HG03095 (cell line): ENCODE results near the gene XIST.
"Not testable (repeated sequence)": the region's sequence is repeated elsewhere in the genome, so short reads cannot be mapped to it uniquely, and the experiment has no call there.

ENCODE experiments used
- ATAC-seq: cut with Tn5 transposase; IDR thresholded peaks from one replicate; pipeline ENCODE4 v1.9.1; 2021; ENCODE audit warnings: moderate library complexity; ENCODE audit not compliant: unreplicated experiment

XIST gene

DNA sequence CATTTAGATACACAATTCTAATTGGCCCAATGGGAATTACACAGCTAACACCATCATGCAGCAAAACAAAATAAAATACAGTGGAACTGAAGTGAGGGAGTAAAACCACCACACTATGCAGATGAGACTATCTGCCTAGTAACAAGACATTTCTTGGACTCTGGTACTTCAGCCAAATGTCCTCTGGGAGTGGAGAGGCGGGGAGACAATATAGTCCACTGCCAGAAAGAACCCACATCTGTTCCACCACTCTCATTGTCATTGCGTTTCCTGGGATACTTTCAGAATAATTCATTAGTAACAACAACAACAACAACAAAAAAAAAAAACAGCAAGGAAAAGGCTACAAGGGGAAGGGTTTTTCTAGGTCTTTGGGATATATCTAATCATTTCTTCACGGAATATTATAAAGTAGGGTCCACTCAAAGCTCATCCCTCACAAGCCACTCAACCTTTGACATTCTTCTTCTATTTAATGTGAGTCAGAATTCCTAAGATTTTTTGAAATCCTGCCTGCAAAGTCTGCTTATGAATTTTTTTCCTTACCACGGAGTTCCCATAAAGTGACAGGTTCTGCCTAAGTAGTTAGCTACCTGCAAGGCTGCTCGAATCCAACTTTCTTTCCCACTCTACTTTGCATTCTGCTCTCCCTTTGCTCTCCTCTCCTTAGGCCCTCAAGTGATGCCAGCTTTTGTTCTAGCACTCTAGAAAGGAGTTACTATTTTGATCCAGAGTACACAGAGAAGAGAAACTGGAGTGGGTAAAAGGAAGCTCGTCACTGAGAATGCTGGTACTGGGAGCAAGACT, 34.9 kb downstream of the XIST start:
- ATAC-seq, result no peak

DNA sequence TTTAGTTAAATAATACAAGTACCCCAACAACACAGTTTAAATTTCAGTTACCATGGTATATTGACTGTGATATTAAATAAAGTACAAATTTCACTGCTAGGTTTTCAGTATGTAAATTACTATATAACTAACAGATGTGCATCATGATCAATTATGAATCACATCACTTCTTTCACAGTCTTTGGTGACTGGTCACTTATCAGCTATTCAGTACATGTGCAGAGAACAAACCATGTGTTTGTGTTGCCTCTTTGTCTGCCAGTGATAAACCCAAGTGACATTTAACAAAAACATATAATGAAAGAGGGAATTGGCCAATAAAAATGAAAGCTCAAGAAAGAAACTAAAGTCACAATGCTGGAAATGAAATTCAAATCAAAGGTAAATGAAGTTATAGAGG, 40.3 kb downstream of the XIST start:
- no peak for ATAC-seq

DNA sequence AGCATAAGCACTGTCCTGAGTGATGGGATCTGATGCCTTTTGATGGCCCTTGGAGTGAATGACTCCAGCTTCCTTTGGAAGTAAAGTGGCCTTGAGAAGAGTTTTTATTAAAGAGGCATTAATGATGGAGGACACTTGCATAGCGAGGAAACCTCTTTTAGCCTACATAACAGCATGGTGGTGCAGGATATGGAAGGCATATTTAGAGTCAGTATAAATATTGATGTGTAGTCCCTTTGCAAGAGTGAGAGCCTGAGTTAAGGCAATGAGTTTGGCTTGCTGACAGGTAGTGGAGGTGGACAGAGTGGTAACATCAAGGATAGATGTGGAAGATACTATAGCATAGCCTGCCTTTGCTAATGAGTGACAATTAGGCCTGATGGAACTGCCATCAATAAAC, 48.4 kb downstream of the XIST start:
- not testable (repeated sequence) for ATAC-seq

DNA sequence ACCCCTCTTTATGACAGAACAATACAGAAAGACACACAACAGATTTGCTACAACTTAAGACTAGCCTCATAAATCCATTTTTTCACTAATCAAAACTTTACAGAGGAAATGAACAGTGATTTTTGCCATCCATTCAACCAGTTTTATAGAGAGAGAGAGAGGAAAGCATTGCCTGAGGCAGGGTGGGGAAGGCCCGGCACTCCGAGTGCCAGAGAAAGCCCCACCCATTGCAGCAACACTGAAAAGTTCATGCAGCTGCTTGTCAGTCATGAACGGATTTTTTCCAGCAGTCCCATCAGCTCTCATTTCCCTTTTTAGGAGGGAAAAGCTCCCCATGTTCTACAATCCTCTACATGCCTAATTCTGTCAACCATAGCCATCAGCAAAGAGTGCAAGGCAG, 52.6 kb downstream of the XIST start:
- no peak for ATAC-seq

DNA sequence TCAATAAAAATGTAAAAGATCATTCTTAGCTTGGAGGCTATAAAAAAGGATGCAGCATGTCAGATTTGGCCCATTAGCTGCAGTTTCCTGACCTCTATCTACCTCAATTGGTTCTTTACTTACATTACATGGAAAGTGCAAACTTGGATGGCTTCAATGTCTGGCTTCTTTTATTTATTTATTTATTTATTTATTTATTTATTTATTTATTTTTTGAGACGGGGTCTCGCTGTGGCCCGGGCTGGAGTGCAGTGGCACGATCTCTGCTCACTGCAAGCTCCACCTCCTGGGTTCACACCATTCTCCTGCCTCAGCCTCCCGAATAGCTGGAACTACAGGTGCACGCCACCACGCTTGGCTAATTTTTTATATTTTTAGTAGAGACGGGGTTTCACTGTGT, 60.0 kb downstream of the XIST start:
- ATAC-seq, result not testable (repeated sequence)

DNA sequence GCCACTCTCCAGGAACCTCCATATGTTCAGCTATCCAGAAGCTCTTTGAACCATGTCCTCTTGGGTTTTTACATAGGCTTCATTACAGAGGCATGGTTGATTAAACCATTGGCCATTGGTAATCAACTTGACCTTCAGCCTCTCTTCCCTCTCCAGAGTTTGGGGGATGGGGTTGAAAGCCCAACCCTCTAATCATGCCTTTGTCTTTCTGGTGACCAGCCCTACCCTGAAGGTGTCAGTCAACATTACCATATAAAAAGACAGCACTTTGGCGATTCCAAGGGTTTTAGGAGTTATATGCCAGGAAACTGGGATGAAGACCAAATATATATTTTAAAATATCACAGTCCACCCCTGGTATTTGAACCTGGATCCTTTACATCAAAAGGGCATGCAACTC, 67.0 kb downstream of the XIST start:
- ATAC-seq, result no peak
